Mammary epithelial cell (primary cell): ENCODE results near the gene UBE4B.

Experiments used
- EZH2 ChIP-seq: IDR thresholded peaks from 2 replicates; pipeline ENCODE4 v1.6.1; 2012; ENCODE audit warnings: low read length, inconsistent platforms, borderline replicate concordance
- TF ChIP-seq, protein P1 (sequence below), 2 donors: IDR thresholded peaks in 1 of 2; conservative IDR thresholded peaks in 1 of 2; 2 replicates each; pipeline ENCODE4 v1.5.1; 2011 to 2012; ENCODE audit warnings: inconsistent platforms in 2 of 2, low read length in 2 of 2, mild to moderate bottlenecking in 2 of 2, control low read depth in 1 of 2, low read depth in 1 of 2; ENCODE audit not compliant: insufficient read depth in 1 of 2; ENCODE audit errors: extremely low read depth in 1 of 2

GRCh38 chr1:10085076-10085475, 52.3 kb downstream of the UBE4B start:
- TF ChIP-seq, protein P1, sequence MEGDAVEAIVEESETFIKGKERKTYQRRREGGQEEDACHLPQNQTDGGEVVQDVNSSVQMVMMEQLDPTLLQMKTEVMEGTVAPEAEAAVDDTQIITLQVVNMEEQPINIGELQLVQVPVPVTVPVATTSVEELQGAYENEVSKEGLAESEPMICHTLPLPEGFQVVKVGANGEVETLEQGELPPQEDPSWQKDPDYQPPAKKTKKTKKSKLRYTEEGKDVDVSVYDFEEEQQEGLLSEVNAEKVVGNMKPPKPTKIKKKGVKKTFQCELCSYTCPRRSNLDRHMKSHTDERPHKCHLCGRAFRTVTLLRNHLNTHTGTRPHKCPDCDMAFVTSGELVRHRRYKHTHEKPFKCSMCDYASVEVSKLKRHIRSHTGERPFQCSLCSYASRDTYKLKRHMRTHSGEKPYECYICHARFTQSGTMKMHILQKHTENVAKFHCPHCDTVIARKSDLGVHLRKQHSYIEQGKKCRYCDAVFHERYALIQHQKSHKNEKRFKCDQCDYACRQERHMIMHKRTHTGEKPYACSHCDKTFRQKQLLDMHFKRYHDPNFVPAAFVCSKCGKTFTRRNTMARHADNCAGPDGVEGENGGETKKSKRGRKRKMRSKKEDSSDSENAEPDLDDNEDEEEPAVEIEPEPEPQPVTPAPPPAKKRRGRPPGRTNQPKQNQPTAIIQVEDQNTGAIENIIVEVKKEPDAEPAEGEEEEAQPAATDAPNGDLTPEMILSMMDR (conservative IDR thresholded peaks at IDR 0.05 in 1 of 2, IDR thresholded peaks at IDR 0.05 in 1 of 2; ENCODE audit: extremely low read depth in 1 of 2, insufficient read depth in 1 of 2, low read depth in 1 of 2, low read length in 2 of 2) = no peak
- TF ChIP-seq EZH2 = no peak
